OCI-M2 (cell line): ENCODE data around the gene RGMA.
"Not testable (repeated sequence)": the region's sequence is repeated elsewhere in the genome, so short reads cannot be mapped to it uniquely, and the experiment has no call there.

Experiments
- DNase-seq: peaks from one replicate; lab custom pipeline; 2025; ENCODE audit not compliant: unreplicated experiment; lab: John Stamatoyannopoulos, UW

The RGMA gene

GRCh38 chr15:93067649-93068085, 21.3 kb downstream of the RGMA start:
- DNase-seq = no peak

GRCh38 chr15:93066834-93067648, 22.0 kb downstream of the RGMA start:
- DNase-seq = no peak

- DNase-seq = no peak
These were observed 22.8 kb downstream of the RGMA start for GRCh38 chr15:93066224-93066681.

GRCh38 chr15:93065641-93066045, 23.4 kb downstream of the RGMA start:
- no peak for DNase-seq

GRCh38 chr15:93063796-93064690, 25.0 kb downstream of the RGMA start:
- no peak for DNase-seq

- no peak for DNase-seq
These were observed 25.7 kb downstream of the RGMA start for GRCh38 chr15:93063262-93063671.

- not testable (repeated sequence) for DNase-seq
These were observed 26.3 kb downstream of the RGMA start for GRCh38 chr15:93062628-93063261.

GRCh38 chr15:93060336-93061248, 28.4 kb downstream of the RGMA start:
- DNase-seq = no peak

GRCh38 chr15:93059442-93059841, 29.6 kb downstream of the RGMA start:
- no peak for DNase-seq

- DNase-seq = no peak
These were observed 30.0 kb downstream of the RGMA start for GRCh38 chr15:93058904-93059427.

GRCh38 chr15:93058128-93058527, 30.9 kb downstream of the RGMA start:
- DNase-seq = no peak

- no peak for DNase-seq
These were observed 31.4 kb downstream of the RGMA start for GRCh38 chr15:93057618-93058017.

GRCh38 chr15:93056836-93057235, 32.2 kb downstream of the RGMA start:
- DNase-seq = no peak

GRCh38 chr15:93055211-93055610, 33.8 kb downstream of the RGMA start:
- no peak for DNase-seq

- DNase-seq = no peak
These were observed 36.7 kb downstream of the RGMA start for GRCh38 chr15:93052090-93052879.

GRCh38 chr15:93051236-93052089, 37.5 kb downstream of the RGMA start:
- DNase-seq = no peak

- DNase-seq = no peak
These were observed 38.4 kb downstream of the RGMA start for GRCh38 chr15:93050648-93051047.

- no peak for DNase-seq
These were observed 39.0 kb downstream of the RGMA start for GRCh38 chr15:93049914-93050578.
